Measurements from ENCODE around the gene CNTNAP2. TPM values are rescaled to one million over a fixed set of nuclear protein-coding genes. Genes with fewer than 3 reads are reported as not detected.

Gene CNTNAP2
- total RNA-seq, 1 donor: 1.0 TPM

DNA sequence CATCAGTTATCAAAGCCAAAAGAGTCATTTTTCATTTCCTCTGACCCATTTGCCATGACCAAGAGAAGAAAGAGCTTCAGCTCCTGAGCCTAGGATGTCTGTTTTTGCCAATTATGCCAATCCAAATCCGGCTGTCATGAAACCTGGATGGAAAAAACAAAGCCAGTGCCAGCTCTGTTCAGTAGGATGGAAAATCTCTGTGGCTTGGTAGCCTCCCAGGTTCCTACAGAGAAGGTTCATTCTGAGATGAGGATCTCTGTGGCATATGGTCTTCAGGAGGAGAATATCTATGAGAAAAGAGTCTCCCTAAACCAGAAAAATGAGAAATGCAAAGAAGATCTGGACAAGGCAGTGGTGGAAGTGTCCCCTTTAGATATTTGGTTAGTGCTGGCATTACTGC lies 475.4 kb downstream of the CNTNAP2 start:
- Histone ChIP-seq H3K4me1 (ENCODE audit: insufficient read depth, low read length) (no peaks in the 10 kb centered on the region), H3K27me3 (ENCODE audit: insufficient read depth, low read length) (no peaks in the 10 kb centered on the region), H3K9me3 (ENCODE audit: low read depth, low read length) (no peaks in the 10 kb centered on the region), H3K4me3 (ENCODE audit: low read length) (no peak overlapping the region)

DNA sequence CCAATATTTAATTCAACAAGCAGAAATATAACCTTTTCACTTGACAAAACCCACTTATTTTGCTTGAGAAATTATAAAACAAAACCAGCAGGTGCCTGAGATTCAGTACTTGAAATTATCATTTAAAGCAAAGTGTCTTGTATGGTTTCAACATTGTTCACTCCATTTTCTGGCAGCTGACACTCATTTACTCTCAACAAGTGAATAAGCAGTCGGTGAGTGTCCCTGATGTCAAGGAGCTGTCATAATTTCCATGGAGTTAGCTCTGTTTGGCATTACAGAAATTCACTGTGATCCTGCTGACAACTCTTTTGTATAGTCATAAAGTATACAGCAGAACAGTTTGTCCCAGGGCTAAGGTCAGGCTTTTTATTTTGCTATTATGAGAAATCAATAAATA lies 490.0 kb downstream of the CNTNAP2 start:
- Histone ChIP-seq H3K9me3 (ENCODE audit: low read depth, low read length) (no peaks in the 10 kb centered on the region), H3K4me3 (ENCODE audit: low read length) (no peak overlapping the region), H3K4me1 (ENCODE audit: insufficient read depth, low read length) (no peaks in the 10 kb centered on the region), H3K27me3 (ENCODE audit: insufficient read depth, low read length) (no peaks in the 10 kb centered on the region)

GRCh38 chr7:146619641-146620040 lies 503.0 kb downstream of the CNTNAP2 start:
- Histone ChIP-seq H3K4me1 (ENCODE audit: insufficient read depth, low read length) (no peaks in the 10 kb centered on the region), H3K4me3 (ENCODE audit: low read length) (no peak overlapping the region), H3K9me3 (ENCODE audit: low read depth, low read length) (no peaks in the 10 kb centered on the region), H3K27me3 (ENCODE audit: insufficient read depth, low read length) (no peaks in the 10 kb centered on the region)

- H3K9me3 ChIP-seq (ENCODE audit: low read depth, low read length): no peaks in the 10 kb centered on the region
- H3K4me3 ChIP-seq (ENCODE audit: low read length): no peak overlapping the region
- H3K27me3 ChIP-seq (ENCODE audit: insufficient read depth, low read length): no peaks in the 10 kb centered on the region
- no peaks in the 10 kb centered on the region for H3K4me1 ChIP-seq (ENCODE audit: insufficient read depth, low read length)
Observed at GRCh38 chr7:146626912-146627311, 510.3 kb downstream of the CNTNAP2 start.

DNA sequence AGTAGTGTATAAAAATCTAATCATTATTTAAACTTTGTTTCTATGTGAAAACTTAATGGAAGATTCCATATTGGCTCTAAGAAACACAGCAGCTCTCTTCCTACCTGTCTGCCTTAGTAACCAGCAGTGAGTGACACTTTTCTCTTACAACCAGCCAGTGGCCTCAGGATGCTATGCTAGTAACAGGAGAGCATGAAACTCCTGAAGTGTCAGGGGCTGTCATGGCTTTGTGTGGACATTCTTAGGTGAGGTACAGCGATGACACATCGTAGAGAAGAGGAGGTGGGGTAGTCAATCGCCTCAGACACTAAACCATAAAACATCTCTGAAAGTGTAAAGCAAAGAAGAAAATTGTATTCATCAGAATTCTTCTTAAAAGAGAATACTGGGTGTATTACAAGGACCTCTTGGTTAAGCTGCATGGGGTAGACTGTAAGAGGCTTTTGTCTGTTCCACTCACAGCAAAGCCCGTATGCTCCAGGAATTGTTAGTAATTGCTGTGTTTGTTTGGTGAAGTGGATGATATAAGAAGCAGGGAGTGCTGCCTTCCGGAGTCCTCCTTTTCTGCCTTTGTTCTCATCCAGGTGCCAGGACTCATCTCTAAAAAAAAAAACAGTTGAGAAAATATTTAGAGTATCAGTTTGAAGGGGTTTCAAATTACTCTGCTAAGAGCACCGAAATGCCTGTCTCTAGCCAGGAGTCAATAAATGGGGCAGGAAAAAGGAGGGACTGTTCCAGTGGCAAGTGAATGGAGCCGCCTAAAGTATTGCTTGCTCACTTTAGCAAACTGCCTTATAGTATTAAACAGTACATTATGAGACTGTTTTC lies 518.8 kb downstream of the CNTNAP2 start:
- H3K27me3 ChIP-seq (ENCODE audit: insufficient read depth, low read length): no peaks in the 10 kb centered on the region
- no peak overlapping the region for H3K4me3 ChIP-seq (ENCODE audit: low read length)
- no peaks in the 10 kb centered on the region for H3K4me1 ChIP-seq (ENCODE audit: insufficient read depth, low read length)
- no peaks in the 10 kb centered on the region for H3K9me3 ChIP-seq (ENCODE audit: low read depth, low read length)

DNA sequence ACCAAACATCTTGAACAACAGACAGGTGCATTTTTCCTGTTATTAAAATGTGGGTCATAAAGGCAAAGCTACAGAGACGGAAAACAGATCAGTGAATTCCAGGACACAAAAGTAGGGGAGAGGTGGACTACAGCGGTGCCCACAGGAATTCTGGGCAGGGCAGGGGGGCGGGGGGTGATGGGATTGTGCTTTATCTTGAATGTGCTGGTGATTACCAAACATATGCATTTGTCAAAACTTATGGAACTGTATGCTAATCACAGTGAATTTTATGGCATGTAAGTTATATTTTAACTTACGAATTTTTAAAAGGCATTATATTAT lies 519.4 kb downstream of the CNTNAP2 start:
- no peak overlapping the region for H3K4me3 ChIP-seq (ENCODE audit: low read length)
- H3K27me3 ChIP-seq (ENCODE audit: insufficient read depth, low read length): no peaks in the 10 kb centered on the region
- H3K4me1 ChIP-seq (ENCODE audit: insufficient read depth, low read length): no peaks in the 10 kb centered on the region
- no peaks in the 10 kb centered on the region for H3K9me3 ChIP-seq (ENCODE audit: low read depth, low read length)

- Histone ChIP-seq H3K27me3 (ENCODE audit: insufficient read depth, low read length) (no peaks in the 10 kb centered on the region), H3K4me3 (ENCODE audit: low read length) (no peak overlapping the region), H3K4me1 (ENCODE audit: insufficient read depth, low read length) (no peaks in the 10 kb centered on the region), H3K9me3 (ENCODE audit: low read depth, low read length) (no peaks in the 10 kb centered on the region)
Observed at GRCh38 chr7:146636581-146636980, 520.0 kb downstream of the CNTNAP2 start.

DNA sequence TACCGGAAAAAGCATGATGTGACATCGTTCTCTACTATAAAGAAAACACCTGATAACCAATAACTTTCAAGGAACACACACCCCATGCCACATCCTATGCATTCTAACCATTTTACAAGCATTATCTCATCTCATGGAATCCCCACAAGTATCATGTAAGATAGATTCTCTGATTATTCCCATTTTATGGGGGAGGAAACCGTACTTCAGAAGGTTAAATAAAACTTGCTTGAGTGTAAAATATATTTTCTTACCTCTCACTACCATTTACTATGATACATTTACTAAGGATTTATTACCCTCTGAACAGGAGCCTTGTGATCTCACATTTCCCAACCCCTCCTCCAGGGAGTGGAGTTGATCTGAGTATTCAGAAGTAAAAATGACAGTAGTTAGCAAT lies 522.7 kb downstream of the CNTNAP2 start:
- no peaks in the 10 kb centered on the region for H3K27me3 ChIP-seq (ENCODE audit: insufficient read depth, low read length)
- no peak overlapping the region for H3K4me3 ChIP-seq (ENCODE audit: low read length)
- H3K4me1 ChIP-seq (ENCODE audit: insufficient read depth, low read length): no peaks in the 10 kb centered on the region
- H3K9me3 ChIP-seq (ENCODE audit: low read depth, low read length): no peaks in the 10 kb centered on the region

DNA sequence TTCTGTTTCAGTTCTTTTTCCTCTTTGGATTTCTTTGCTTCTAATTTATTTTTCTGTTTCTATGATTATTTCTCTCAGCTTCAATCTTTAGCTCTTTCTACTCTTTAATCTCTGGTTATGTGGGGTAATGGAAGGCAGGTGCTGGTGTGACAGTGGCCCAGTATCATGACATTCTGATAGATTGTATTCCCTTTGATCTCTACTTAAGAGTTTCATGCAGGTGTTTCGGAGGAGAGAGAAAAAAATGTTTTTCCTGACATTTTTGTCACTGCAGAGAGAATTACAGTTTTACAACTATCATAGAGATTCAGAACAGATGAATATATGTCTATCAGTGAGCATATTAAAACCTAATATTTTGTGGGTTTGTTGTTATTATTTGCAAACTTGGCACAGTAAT lies 524.9 kb downstream of the CNTNAP2 start:
- Histone ChIP-seq H3K9me3 (ENCODE audit: low read depth, low read length) (no peaks in the 10 kb centered on the region), H3K4me3 (ENCODE audit: low read length) (no peak overlapping the region), H3K4me1 (ENCODE audit: insufficient read depth, low read length) (no peaks in the 10 kb centered on the region), H3K27me3 (ENCODE audit: insufficient read depth, low read length) (no peaks in the 10 kb centered on the region)

DNA sequence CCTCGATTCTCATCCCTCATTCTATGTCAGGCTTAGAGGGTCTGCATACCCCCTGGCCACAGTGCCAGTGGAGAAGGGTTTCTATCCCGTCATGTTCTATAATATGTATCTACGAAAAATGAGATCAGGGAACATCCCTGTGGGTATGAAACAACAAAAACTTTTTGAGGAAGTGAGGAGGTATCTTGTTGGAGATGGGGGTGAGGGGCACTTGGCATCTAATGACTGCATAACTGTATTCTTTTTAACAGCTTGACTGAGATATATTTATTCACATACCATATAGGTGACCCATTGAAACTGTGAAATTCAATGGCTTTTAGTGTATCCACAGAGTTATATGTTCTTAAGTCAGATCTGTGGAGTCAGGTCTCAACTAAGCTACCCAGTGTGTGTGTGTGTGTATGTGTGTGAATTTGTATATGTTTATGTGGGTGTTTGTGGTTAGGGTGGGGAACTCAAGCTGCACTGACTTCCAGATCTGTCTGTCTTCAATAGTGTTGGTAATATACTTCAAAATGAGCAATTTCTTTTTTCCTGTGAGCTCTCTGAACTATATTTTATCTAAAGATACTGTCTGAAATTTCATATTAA lies 528.9 kb downstream of the CNTNAP2 start:
- H3K4me1 ChIP-seq (ENCODE audit: insufficient read depth, low read length): no peaks in the 10 kb centered on the region
- H3K9me3 ChIP-seq (ENCODE audit: low read depth, low read length): no peaks in the 10 kb centered on the region

DNA sequence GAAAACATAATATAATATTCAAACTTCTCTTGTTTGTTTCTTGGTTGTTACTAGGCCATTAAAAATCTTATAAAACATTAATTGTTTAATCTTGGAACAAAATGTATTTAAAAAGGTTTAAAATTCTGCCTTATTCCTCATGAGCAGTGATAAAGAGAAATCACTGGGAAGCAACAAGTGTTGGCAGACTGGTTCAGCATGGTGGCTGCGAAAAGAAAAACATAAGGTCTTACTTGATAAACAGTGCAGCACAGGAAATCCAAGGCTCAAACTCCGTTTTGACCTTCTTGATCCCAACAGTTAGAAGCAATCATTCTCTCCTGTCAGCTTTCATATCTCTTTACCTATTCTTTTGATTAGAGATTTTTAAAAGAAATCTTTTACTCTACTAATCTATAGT lies 530.8 kb downstream of the CNTNAP2 start:
- Histone ChIP-seq H3K9me3 (ENCODE audit: low read depth, low read length) (no peaks in the 10 kb centered on the region), H3K4me3 (ENCODE audit: low read length) (no peak overlapping the region), H3K4me1 (ENCODE audit: insufficient read depth, low read length) (no peaks in the 10 kb centered on the region), H3K27me3 (ENCODE audit: insufficient read depth, low read length) (no peaks in the 10 kb centered on the region)

More for the DNA sequence above, 528.9 kb downstream of the CNTNAP2 start:
- H3K27me3 ChIP-seq (ENCODE audit: insufficient read depth, low read length): no peaks in the 10 kb centered on the region
- H3K4me3 ChIP-seq (ENCODE audit: low read length): no peak overlapping the region

DNA sequence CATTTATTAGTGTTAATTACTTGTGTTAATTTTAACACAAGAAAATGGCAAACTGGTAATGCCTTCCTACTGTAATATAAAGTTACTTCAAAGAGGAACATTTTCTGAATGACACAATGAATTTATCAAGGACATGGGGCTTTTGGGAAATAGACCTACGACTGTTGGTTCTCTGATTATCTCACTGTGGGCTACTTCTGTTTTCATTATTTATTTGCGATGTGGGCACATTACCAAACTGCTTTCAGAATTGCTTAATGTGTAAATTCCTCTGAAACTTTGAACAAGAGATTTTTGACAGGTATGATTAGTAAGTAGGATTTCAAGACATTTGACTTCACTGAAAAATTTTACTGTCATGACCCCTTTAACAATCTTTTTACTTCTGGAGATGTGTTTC lies 535.6 kb downstream of the CNTNAP2 start:
- H3K4me1 ChIP-seq (ENCODE audit: insufficient read depth, low read length): no peaks in the 10 kb centered on the region
- H3K4me3 ChIP-seq (ENCODE audit: low read length): no peak overlapping the region
- H3K9me3 ChIP-seq (ENCODE audit: low read depth, low read length): no peaks in the 10 kb centered on the region
- no peaks in the 10 kb centered on the region for H3K27me3 ChIP-seq (ENCODE audit: insufficient read depth, low read length)

DNA sequence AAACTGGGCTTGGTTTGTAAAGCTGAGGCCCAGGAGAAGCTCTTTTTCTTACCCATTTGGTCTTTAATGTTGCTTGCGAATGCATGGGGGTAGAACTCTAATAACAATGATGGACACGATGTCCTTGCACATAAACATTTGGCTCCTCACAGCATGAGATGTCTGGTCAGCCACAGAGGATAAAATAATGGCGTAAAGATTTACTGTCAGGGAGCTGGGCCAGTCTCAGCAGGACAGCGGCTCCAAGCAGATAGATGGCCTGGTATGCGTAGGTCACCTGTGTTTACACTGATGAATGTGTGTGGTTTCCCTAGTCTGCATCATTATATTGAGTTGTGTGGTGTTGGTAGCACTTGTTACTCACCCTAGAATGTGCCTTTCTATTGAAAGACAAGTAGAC lies 537.4 kb downstream of the CNTNAP2 start:
- H3K4me1 ChIP-seq (ENCODE audit: insufficient read depth, low read length): no peaks in the 10 kb centered on the region
- no peaks in the 10 kb centered on the region for H3K27me3 ChIP-seq (ENCODE audit: insufficient read depth, low read length)
- H3K9me3 ChIP-seq (ENCODE audit: low read depth, low read length): no peaks in the 10 kb centered on the region
- H3K4me3 ChIP-seq (ENCODE audit: low read length): no peak overlapping the region

GRCh38 chr7:146655928-146656797 lies 539.6 kb downstream of the CNTNAP2 start:
- no peaks in the 10 kb centered on the region for H3K9me3 ChIP-seq (ENCODE audit: low read depth, low read length)
- no peaks in the 10 kb centered on the region for H3K4me1 ChIP-seq (ENCODE audit: insufficient read depth, low read length)
- no peak overlapping the region for H3K4me3 ChIP-seq (ENCODE audit: low read length)

DNA sequence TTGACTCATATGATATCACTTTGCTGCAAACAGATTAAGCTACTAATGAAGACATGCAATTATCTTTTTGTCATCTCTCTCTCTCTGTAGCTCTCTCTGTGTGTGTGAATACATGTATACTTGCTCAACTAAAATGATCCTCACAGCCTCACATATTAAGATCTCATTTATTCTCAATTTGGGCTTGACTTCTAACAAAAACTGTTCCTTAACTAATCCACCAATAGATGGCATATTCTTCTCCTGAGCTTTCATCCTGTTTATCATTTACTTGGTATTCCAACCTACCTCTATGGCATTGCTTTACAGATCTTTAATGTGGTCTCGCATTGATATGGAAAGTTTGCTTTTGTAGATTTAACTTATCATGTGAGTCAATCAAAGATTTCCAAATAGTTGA lies 540.4 kb downstream of the CNTNAP2 start:
- H3K4me3 ChIP-seq (ENCODE audit: low read length): no peak overlapping the region

More at GRCh38 chr7:146655928-146656797, 539.6 kb downstream of the CNTNAP2 start:
- H3K27me3 ChIP-seq (ENCODE audit: insufficient read depth, low read length): no peaks in the 10 kb centered on the region

More for the DNA sequence above, 540.4 kb downstream of the CNTNAP2 start:
- H3K27me3 ChIP-seq (ENCODE audit: insufficient read depth, low read length): no peaks in the 10 kb centered on the region
- no peaks in the 10 kb centered on the region for H3K4me1 ChIP-seq (ENCODE audit: insufficient read depth, low read length)
- no peaks in the 10 kb centered on the region for H3K9me3 ChIP-seq (ENCODE audit: low read depth, low read length)
